Measurements from ENCODE around the gene SMAD5. TPM values are rescaled to one million over a fixed set of nuclear protein-coding genes. Genes with fewer than 3 reads are reported as not detected.

SMAD5 gene
- total RNA-seq, 2 experiments from 2014 or later = 0.50 to 1.2 TPM

DNA sequence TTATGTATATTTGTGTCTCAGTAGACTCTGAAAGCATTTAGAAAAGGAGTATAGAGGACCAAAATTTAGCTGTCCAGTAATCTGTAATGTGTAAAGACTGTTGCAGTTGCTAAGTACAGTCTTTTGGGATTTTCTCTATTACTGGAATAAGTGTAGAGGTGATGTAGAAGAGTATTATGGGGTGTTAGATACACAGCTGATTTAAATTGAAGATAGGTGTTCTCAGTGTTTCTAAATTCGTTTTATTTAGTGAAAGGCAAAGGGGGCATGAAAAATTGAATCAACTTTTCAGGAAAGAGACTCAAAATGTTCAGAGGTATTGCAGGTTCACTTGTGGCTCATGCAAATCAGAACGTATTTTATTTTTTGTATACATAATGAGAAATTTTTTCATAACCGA lies 13.6 kb downstream of the SMAD5 start:
- Mint-ChIP-seq H3K36me3 (ENCODE audit: low read depth) (no peaks in the 10 kb centered on the region), H3K4me3 (no peak overlapping the region), H3K4me1 (ENCODE audit: low read depth) (no peaks in the 10 kb centered on the region), H3K27ac (no peak overlapping the region), H3K27me3 (ENCODE audit: low read depth) (no peaks in the 10 kb centered on the region), H3K9me3 (no peaks in the 10 kb centered on the region)
- CTCF ChIA-PET = no interaction called here
- intact Hi-C loops (cut with micrococcal nuclease) = no loop called here
- DNase-seq = no peak

DNA sequence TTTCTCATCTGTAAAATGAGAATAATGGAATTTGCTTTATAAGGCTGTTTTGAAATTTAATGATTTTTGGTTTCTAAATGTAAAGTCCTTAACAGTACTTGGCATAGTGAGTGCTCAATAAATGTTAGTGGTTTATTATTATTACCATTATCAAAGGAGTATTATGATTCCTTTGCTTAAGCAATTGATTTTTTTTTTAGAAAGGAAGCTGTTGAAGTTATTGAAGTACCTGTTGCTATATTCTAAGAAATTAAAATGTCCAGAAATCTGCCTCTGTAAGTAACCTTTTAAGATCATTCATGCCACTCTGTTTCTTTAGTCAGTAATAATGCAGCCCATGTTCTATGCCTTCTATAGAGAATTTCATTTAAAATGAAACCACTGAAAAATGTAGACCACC lies 15.0 kb downstream of the SMAD5 start:
- no peaks in the 10 kb centered on the region for H3K36me3 Mint-ChIP-seq (ENCODE audit: low read depth)
- intact Hi-C loops (cut with micrococcal nuclease) = no loop called here
- CTCF ChIA-PET = no interaction called here

DNA sequence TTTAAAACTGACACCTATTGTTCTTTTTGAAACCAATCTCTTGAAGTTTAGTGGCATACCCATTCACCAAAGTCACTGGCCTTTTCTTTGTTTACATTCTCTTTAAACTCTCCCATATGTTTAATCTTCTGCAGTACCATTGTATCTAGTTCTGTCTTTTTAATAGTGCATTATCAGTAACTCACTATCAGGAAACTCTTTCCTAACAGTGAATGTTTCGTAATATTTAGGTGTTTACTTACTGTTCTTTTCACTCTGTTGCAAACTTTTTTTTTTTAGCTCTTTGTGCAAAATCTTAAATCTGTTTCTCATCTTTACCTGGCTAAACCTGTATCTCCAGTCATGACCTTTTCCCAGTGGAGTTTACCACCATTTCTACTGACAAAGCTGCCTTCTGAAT lies 17.2 kb downstream of the SMAD5 start:
- Mint-ChIP-seq H3K27ac (no peak overlapping the region), H3K36me3 (ENCODE audit: low read depth) (no peaks in the 10 kb centered on the region), H3K4me1 (ENCODE audit: low read depth) (no peaks in the 10 kb centered on the region), H3K9me3 (no peaks in the 10 kb centered on the region), H3K4me3 (no peak overlapping the region), H3K27me3 (ENCODE audit: low read depth) (no peaks in the 10 kb centered on the region)
- DNase-seq = no peak
- intact Hi-C loops (cut with micrococcal nuclease) = no loop called here
- CTCF ChIA-PET = no interaction called here

More for the DNA sequence above, 15.0 kb downstream of the SMAD5 start:
- Mint-ChIP-seq H3K27ac (no peak overlapping the region), H3K9me3 (no peaks in the 10 kb centered on the region), H3K4me1 (ENCODE audit: low read depth) (no peaks in the 10 kb centered on the region), H3K27me3 (ENCODE audit: low read depth) (no peaks in the 10 kb centered on the region), H3K4me3 (no peak overlapping the region)
- DNase-seq = no peak

DNA sequence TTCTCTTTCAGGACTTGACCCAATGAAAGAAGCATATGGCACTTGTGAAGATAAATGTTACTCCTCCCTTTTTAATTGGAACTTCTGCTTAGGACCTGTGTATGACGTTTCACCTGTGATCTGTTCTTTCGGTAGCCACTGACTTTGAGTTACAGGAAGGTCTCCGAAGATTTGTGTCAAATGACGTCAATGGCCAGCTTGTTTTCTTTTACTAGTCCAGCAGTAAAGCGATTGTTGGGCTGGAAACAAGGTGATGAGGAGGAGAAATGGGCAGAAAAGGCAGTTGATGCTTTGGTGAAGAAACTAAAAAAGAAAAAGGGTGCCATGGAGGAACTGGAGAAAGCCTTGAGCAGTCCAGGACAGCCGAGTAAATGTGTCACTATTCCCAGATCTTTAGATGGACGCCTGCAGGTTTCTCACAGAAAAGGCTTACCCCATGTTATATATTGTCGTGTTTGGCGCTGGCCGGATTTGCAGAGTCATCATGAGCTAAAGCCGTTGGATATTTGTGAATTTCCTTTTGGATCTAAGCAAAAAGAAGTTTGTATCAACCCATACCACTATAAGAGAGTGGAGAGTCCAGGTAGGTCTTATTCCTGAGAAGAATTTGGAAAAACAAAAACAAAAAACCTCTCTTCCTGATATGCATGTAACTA lies 21.1 kb downstream of the SMAD5 start:
- Mint-ChIP-seq H3K27me3 (ENCODE audit: low read depth) (no peaks in the 10 kb centered on the region), H3K27ac (no peak overlapping the region), H3K9me3 (no peaks in the 10 kb centered on the region), H3K4me3 (no peak overlapping the region), H3K36me3 (ENCODE audit: low read depth) (no peaks in the 10 kb centered on the region), H3K4me1 (ENCODE audit: low read depth) (no peaks in the 10 kb centered on the region)
- intact Hi-C loops (cut with micrococcal nuclease) = no loop called here
- no peak for DNase-seq
- CTCF ChIA-PET = no interaction called here

DNA sequence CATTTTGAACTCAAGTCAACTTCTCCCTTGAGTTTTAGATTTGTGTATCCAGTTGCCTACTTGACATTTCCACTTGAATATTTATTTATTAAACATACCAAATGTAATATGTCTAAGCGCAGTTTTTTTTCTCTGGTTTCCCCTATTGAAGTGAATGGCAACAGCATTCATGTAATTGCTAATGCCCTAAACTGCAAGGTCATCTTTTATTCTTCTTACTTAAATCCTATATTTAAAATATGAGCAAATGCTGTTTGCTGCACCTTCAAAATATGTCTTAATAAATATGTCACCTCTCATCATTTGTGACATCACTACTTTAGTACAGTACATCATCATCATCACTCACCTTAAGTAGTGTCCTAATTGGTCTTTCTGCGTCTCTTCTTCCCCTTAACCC lies 22.4 kb downstream of the SMAD5 start:
- no peaks in the 10 kb centered on the region for H3K4me1 Mint-ChIP-seq (ENCODE audit: low read depth)
- no peak overlapping the region for H3K4me3 Mint-ChIP-seq
- CTCF ChIA-PET = no interaction called here
- no peak overlapping the region for H3K27ac Mint-ChIP-seq
- intact Hi-C loops (cut with micrococcal nuclease) = no loop called here
- no peaks in the 10 kb centered on the region for H3K36me3 Mint-ChIP-seq (ENCODE audit: low read depth)
- H3K27me3 Mint-ChIP-seq (ENCODE audit: low read depth) = no peaks in the 10 kb centered on the region
- DNase-seq = no peak
- H3K9me3 Mint-ChIP-seq = no peaks in the 10 kb centered on the region

DNA sequence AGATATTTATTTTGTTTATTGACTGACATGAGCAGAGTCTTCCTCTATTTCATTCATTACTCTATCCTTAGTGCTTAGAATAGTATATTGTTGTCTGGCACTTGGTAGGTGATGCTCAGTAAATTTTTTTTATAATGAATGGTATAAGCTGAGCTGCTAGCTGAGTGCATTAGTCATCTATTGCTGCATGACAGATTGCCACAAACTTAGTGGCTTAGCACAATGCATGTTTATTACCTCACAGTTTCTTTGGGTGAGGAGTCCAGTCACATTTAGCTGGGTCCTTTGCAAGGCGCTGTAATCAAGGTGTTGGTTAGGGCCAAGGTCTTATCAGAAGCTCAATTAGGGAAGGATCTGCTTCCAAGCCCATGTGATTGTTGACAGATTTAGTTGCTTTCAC lies 23.1 kb downstream of the SMAD5 start:
- Mint-ChIP-seq H3K27me3 (ENCODE audit: low read depth) (no peaks in the 10 kb centered on the region), H3K4me3 (no peak overlapping the region), H3K9me3 (no peaks in the 10 kb centered on the region), H3K27ac (no peak overlapping the region), H3K4me1 (ENCODE audit: low read depth) (no peaks in the 10 kb centered on the region), H3K36me3 (ENCODE audit: low read depth) (no peaks in the 10 kb centered on the region)
- CTCF ChIA-PET = no interaction called here
- DNase-seq = no peak
- intact Hi-C loops (cut with micrococcal nuclease) = no loop called here

DNA sequence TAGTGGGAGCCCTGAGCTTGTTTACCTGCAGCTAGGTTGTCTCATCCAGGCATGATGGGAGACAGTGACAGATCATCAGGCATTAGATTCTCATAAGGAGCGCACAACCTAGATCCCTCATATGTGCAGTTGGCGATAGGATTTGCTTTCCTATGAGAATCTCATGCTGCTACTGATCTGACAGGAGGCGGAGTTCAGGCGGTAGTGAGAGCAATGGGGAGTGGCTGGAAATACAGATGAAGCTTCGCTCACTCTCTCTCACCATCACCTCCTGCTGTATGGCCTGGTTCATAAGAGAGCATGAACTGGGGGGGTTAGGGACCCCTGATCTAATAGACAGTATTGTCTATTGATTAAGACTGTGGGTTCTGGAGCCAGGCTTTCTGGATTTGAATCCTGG lies 24.9 kb downstream of the SMAD5 start:
- CTCF ChIA-PET = no interaction called here
- H3K27ac Mint-ChIP-seq = no peak overlapping the region
- no peaks in the 10 kb centered on the region for H3K36me3 Mint-ChIP-seq (ENCODE audit: low read depth)
- H3K4me1 Mint-ChIP-seq (ENCODE audit: low read depth) = no peaks in the 10 kb centered on the region
- no peaks in the 10 kb centered on the region for H3K9me3 Mint-ChIP-seq
- no peaks in the 10 kb centered on the region for H3K27me3 Mint-ChIP-seq (ENCODE audit: low read depth)
- intact Hi-C loops (cut with micrococcal nuclease) = no loop called here
- no peak for DNase-seq
- no peak overlapping the region for H3K4me3 Mint-ChIP-seq

DNA sequence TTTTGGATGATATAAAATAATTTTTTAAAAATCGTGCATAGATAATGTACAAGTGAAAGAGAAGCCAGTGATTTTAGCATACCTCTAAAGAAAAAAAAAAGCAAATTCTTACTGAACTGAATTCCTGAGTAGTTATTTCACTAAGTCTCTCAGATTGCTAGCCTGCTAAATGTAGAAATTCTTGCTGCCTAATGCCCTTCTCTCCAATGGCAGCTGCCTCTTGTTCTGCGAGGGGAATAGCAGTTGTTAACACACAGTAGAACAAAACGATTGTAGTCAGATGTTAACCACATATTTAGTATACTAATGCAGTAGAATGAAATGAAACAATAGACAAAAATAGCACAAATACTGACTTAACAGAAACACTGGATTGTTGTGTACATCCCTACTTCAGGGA lies 26.8 kb downstream of the SMAD5 start:
- no peak overlapping the region for H3K27ac Mint-ChIP-seq
- intact Hi-C loops (cut with micrococcal nuclease) = no loop called here
- H3K27me3 Mint-ChIP-seq (ENCODE audit: low read depth) = no peaks in the 10 kb centered on the region
- no peak overlapping the region for H3K4me3 Mint-ChIP-seq
- CTCF ChIA-PET = interaction anchor here (0.6 kb wide), 1 partner anchor 668 kb away, joined by 5 read pairs; no protein-coding TSS in a partner anchor
- no peaks in the 10 kb centered on the region for H3K36me3 Mint-ChIP-seq (ENCODE audit: low read depth)
- no peak for DNase-seq
- H3K9me3 Mint-ChIP-seq = no peaks in the 10 kb centered on the region
- H3K4me1 Mint-ChIP-seq (ENCODE audit: low read depth) = no peaks in the 10 kb centered on the region

DNA sequence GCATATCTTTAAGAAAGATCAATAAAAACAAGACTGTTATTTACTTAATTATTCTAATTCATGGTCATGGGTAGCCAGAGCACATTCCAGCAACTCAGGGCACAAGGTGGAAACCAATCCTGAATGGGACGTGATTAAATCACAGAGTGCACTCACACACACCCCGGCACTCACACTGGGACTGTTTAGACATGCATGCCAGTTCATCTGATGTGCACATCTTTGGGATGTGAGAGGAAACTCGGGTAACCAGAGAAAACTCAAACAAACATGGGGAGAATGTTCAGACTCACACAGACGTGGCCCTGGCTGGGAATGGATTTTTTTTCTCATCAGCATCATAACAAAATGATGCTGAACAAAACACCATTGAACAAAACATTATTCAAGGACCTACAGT lies 29.4 kb downstream of the SMAD5 start:
- Mint-ChIP-seq H3K36me3 (ENCODE audit: low read depth) (no peaks in the 10 kb centered on the region), H3K4me3 (no peak overlapping the region), H3K27me3 (ENCODE audit: low read depth) (no peaks in the 10 kb centered on the region), H3K27ac (no peak overlapping the region), H3K4me1 (ENCODE audit: low read depth) (no peaks in the 10 kb centered on the region), H3K9me3 (no peaks in the 10 kb centered on the region)
- intact Hi-C loops (cut with micrococcal nuclease) = no loop called here
- CTCF ChIA-PET = no interaction called here
- DNase-seq = no peak

DNA sequence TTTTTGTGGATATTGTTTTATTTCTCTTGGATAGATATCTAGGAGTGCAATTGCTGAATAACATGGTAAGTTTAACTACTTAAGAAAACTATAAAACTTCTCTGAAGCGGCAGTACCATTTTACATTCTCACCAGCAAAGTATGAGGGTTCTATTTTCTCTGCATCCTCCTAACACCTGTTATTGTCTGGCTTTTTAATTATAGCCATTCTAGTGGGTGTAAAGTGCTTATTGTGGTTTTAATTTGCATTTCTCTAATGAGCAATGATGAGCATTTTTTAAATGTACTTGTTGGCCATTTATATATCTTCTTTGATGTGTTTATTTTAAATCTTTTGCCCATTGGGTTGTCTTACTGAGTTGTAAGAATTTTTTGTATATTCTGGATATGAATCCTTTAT lies 31.6 kb downstream of the SMAD5 start:
- Mint-ChIP-seq H3K27ac (no peak overlapping the region), H3K27me3 (ENCODE audit: low read depth) (no peaks in the 10 kb centered on the region), H3K36me3 (ENCODE audit: low read depth) (no peaks in the 10 kb centered on the region), H3K4me3 (no peak overlapping the region), H3K9me3 (no peaks in the 10 kb centered on the region), H3K4me1 (ENCODE audit: low read depth) (no peaks in the 10 kb centered on the region)
- DNase-seq = no peak
- CTCF ChIA-PET = no interaction called here
- intact Hi-C loops (cut with micrococcal nuclease) = no loop called here

DNA sequence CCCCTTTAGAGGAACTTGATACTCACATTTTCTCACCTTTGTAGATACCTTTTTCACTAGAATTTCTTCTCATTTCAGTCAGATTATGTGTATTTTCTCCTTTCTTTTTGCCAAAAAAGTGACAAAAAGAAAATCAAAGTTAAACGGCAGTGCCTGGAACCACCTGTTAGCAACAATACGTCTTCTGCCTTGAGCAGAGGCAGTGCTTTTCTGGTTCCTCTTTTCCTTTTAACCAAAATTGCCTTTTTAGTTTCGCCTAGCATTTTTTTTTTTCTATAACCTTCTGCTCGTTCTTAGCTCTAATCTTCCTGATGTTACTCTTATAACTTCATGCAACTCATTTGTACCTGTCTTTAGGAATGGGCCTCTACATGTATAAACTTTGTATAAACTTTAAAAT lies 34.3 kb downstream of the SMAD5 start:
- Mint-ChIP-seq H3K9me3 (no peaks in the 10 kb centered on the region), H3K4me1 (ENCODE audit: low read depth) (no peaks in the 10 kb centered on the region), H3K36me3 (ENCODE audit: low read depth) (no peaks in the 10 kb centered on the region), H3K4me3 (no peak overlapping the region), H3K27me3 (ENCODE audit: low read depth) (peaks cover 3% of the 10 kb centered on the region), H3K27ac (no peak overlapping the region)
- intact Hi-C loops (cut with micrococcal nuclease) = no loop called here
- CTCF ChIA-PET = no interaction called here
- DNase-seq = no peak

DNA sequence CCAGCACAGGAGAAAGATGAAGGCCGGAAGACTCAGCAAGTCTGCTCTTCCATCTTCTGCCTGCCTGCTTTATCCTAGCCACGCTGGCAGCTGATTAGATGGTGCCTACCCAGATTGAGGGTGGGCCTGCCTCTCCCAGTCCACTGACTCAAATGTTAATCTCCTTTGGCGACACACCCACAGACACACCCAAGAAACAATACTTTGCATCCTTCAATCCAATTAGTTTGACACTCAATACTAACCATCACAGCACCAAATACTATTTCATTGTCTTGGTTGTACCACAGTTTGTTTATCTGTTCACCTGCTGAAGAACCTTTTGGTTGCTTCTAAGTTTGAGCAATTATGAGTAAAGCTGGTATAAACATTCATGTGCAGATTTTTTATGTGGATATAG lies 36.6 kb downstream of the SMAD5 start:
- CTCF ChIA-PET = no interaction called here
- intact Hi-C loops (cut with micrococcal nuclease) = no loop called here

DNA sequence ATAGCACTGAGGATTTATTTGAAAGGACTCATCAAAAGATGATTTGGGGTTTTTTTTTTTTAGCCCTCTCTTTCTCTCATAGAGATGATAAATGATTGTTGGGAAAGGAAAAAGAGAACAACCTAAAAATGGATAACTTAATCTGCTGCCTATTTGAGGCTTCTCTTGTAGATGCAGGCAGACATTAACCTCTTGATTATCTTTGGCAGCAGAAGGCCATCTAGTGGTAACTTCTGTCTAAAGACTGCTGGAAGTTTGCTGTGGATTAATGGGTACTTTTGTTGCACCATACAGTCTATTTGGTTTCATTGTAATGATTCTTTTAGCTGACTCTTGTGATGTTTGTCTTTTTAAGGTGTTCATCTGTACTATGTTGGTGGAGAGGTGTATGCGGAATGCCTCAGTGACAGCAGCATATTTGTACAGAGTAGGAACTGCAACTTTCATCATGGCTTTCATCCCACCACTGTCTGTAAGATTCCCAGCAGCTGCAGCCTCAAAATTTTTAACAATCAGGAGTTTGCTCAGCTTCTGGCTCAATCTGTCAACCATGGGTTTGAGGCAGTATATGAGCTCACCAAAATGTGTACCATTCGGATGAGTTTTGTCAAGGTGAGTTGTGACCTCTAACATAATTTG lies 41.5 kb downstream of the SMAD5 start:
- intact Hi-C loops (cut with micrococcal nuclease) = loop anchor here (1.0 kb wide), 3 partner anchors 92 to 287 kb away; no protein-coding TSS in a partner anchor

More for the DNA sequence above, 36.6 kb downstream of the SMAD5 start:
- no peak overlapping the region for H3K27ac Mint-ChIP-seq
- no peak for DNase-seq
- peaks cover 3% of the 10 kb centered on the region for H3K27me3 Mint-ChIP-seq (ENCODE audit: low read depth)
- no peak overlapping the region for H3K4me3 Mint-ChIP-seq
- H3K9me3 Mint-ChIP-seq = no peaks in the 10 kb centered on the region
- no peaks in the 10 kb centered on the region for H3K36me3 Mint-ChIP-seq (ENCODE audit: low read depth)
- H3K4me1 Mint-ChIP-seq (ENCODE audit: low read depth) = no peaks in the 10 kb centered on the region

More for the DNA sequence above, 41.5 kb downstream of the SMAD5 start:
- Mint-ChIP-seq H3K9me3 (no peaks in the 10 kb centered on the region), H3K4me1 (ENCODE audit: low read depth) (no peaks in the 10 kb centered on the region), H3K36me3 (ENCODE audit: low read depth) (no peaks in the 10 kb centered on the region), H3K4me3 (no peak overlapping the region), H3K27ac (no peak overlapping the region), H3K27me3 (ENCODE audit: low read depth) (peaks cover 4% of the 10 kb centered on the region)
- CTCF ChIA-PET = interaction anchor here (0.7 to 1.3 kb wide), 3 partner anchors 61 to 474 kb away, joined by 3 to 5 read pairs (median 4); no protein-coding TSS in a partner anchor
- DNase-seq = no peak

Measured in activated naive CD4-positive, alpha-beta T cell treated with anti-CD3 and anti-CD28 coated beads for 36 hours (primary cell).